GM12891 (cell line): ENCODE results near the gene ANK2.

ENCODE experiments used
- PAX5 ChIP-seq: IDR thresholded peaks from 2 replicates; pipeline ENCODE4 v1.6.1; 2011; ENCODE audit warnings: low read length, moderate library complexity, mild to moderate bottlenecking; ENCODE audit not compliant: insufficient read depth, severe bottlenecking
- POLR2A ChIP-seq: IDR thresholded peaks from 2 replicates; pipeline ENCODE4 v1.6.1; 2011; ENCODE audit warnings: low read depth, low read length, control low read depth
- POLR2AphosphoS5 ChIP-seq: IDR thresholded peaks from 2 replicates; pipeline ENCODE4 v1.6.1; 2011; ENCODE audit warnings: low read depth, low read length, control low read depth
- POU2F2 ChIP-seq: IDR thresholded peaks from 2 replicates; pipeline ENCODE4 v1.6.1; 2011; ENCODE audit warnings: low read depth, mild to moderate bottlenecking, control low read depth, low read length, moderate library complexity
- SPI1 ChIP-seq: IDR thresholded peaks from 2 replicates; pipeline ENCODE4 v1.6.1; 2011; ENCODE audit warnings: low read depth, low read length, control low read depth
- TAF1 ChIP-seq: IDR thresholded peaks from 2 replicates; pipeline ENCODE4 v1.6.1; 2011; ENCODE audit warnings: low read depth, low read length, control low read depth

- TF ChIP-seq POLR2A, result no peak
- TF ChIP-seq POLR2AphosphoS5, result no peak
- no peak for TF ChIP-seq TAF1
- TF ChIP-seq SPI1, result no peak
- TF ChIP-seq POU2F2, result no peak
- no peak for TF ChIP-seq PAX5
Observed at GRCh38 chr4:113169368-113169767, 119.9 kb downstream of the ANK2 start.
